H1 (cell line): ENCODE measurements around the gene DEPDC1. TPM values are rescaled to one million over a fixed set of nuclear protein-coding genes. Genes with fewer than 3 reads are reported as not detected.

Source experiments
- CTCF ChIA-PET: fragments of 300-600 bp; sonication (Branson Sonifier 250); formaldehyde crosslinking; loops from one replicate; lab custom pipeline; 2021; ENCODE audit not compliant: partially characterized antibody; lab: Charles Lee
- POLR2A ChIA-PET: fragments of 300-600 bp; sonication (Branson Sonifier 250); formaldehyde crosslinking; loops from one replicate; lab custom pipeline; 2021; ENCODE audit warnings: inconsistent platforms; ENCODE audit not compliant: partially characterized antibody; lab: Charles Lee
- DNase-seq, 2 experiments: peaks; one replicate each; pipeline versions ENCODE4 v3.0.0 to v3.0.0-alpha.2; 2010 to 2022; ENCODE audit warnings: low spot score in 2 of 2, low read depth in 1 of 2, mixed read lengths in 1 of 2
- FAIRE-seq: peaks from 2 replicates; lab custom pipeline; 2011; peaks lifted over from hg19 to GRCh38; lab: Jason Lieb, UNC
- H2AFZ ChIP-seq: 2 replicates; pipeline ENCODE4 v1.8.1; 2012; ENCODE audit warnings: low read length, inconsistent platforms
- H2AK5ac ChIP-seq: 2 replicates; pipeline ENCODE4 v1.6.1; 2013; ENCODE audit warnings: low read depth, low read length
- H2BK120ac ChIP-seq: replicated peaks from 2 replicates; pipeline ENCODE3; 2013; ENCODE audit warnings: low read depth, low read length, inconsistent platforms
- H2BK12ac ChIP-seq: 2 replicates; pipeline ENCODE4 v1.6.1; 2013; ENCODE audit warnings: low read depth, low read length
- H2BK15ac ChIP-seq: 2 replicates; pipeline ENCODE4 v1.6.1; 2013; ENCODE audit warnings: low read length
- H2BK20ac ChIP-seq: 2 replicates; pipeline ENCODE4 v1.6.1; 2013; ENCODE audit warnings: low read length
- H2BK5ac ChIP-seq: 2 replicates; pipeline ENCODE4 v1.6.1; 2013; ENCODE audit warnings: low read depth, low read length
- H3K14ac ChIP-seq: 2 replicates; pipeline ENCODE4 v1.6.1; 2013; ENCODE audit warnings: inconsistent platforms; ENCODE audit not compliant: insufficient read length
- H3K18ac ChIP-seq: 2 replicates; pipeline ENCODE4 v1.6.1; 2013; ENCODE audit warnings: low read length; ENCODE audit errors: extremely low read depth
- H3K23ac ChIP-seq: 2 replicates; pipeline ENCODE4 v1.6.1; 2013; ENCODE audit warnings: inconsistent platforms; ENCODE audit not compliant: insufficient read length
- H3K23me2 ChIP-seq: 2 replicates; pipeline ENCODE4 v1.6.1; 2013; ENCODE audit warnings: low read depth, low read length
- H3K27ac ChIP-seq: 2 replicates; pipeline ENCODE4 v1.6.1; 2011; ENCODE audit warnings: low read depth, low read length, inconsistent platforms
- H3K27me3 ChIP-seq, 4 experiments: replicated peaks in 1 of 4; 1 replicate in 1 of 4; 2 replicates in 3 of 4; pipeline versions ENCODE4 v1.6.1 to v1.8.1; 2011 to 2013; ENCODE audit warnings: low read length in 3 of 4, mild to moderate bottlenecking in 3 of 4, inconsistent platforms in 2 of 4, mixed read lengths in 2 of 4, moderate library complexity in 1 of 4; ENCODE audit not compliant: control insufficient read depth in 3 of 4, insufficient read depth in 3 of 4; ENCODE audit errors: extremely low read depth in 1 of 4
- H3K36me3 ChIP-seq, 4 experiments: 2 replicates each; pipeline versions ENCODE4 v1.6.1 to v1.8.1; 2011 to 2013; ENCODE audit warnings: mild to moderate bottlenecking in 4 of 4, low read length in 3 of 4, moderate library complexity in 2 of 4, control low read depth in 1 of 4, inconsistent platforms in 1 of 4; ENCODE audit not compliant: insufficient read depth in 4 of 4, control insufficient read depth in 2 of 4
- H3K4ac ChIP-seq: replicated peaks from 2 replicates; pipeline ENCODE3; 2013; ENCODE audit warnings: low read length, low read depth, mixed read lengths, inconsistent platforms; ENCODE audit not compliant: insufficient read length
- H3K4me1 ChIP-seq, 4 experiments: replicated peaks in 1 of 4; 1 replicate in 1 of 4; 2 replicates in 3 of 4; pipeline versions ENCODE4 v1.6.1 to v1.8.1; 2011 to 2013; ENCODE audit warnings: low read length in 3 of 4, inconsistent platforms in 2 of 4, mixed read lengths in 1 of 4; ENCODE audit not compliant: insufficient read depth in 4 of 4, control insufficient read depth in 3 of 4
- H3K4me2 ChIP-seq, 2 experiments: 2 replicates each; pipeline versions ENCODE4 v1.6.1 to v1.8.1; 2011 to 2013; ENCODE audit warnings: low read depth in 2 of 2, low read length in 2 of 2, control low read depth in 1 of 2, inconsistent platforms in 1 of 2, mild to moderate bottlenecking in 1 of 2; ENCODE audit not compliant: insufficient read depth in 1 of 2
- H3K4me3 ChIP-seq, 4 experiments: fragments of 200-600, 300-600 bp in 1 of 4; sonication (generic), shearing (Covaris generic), sonication (Bioruptor Twin) in 1 of 4; 2 replicates each; pipeline versions ENCODE4 v1.5.1 to v1.8.1; 2011 to 2016; ENCODE audit warnings: low read length in 4 of 4, low read depth in 3 of 4, control low read depth in 2 of 4, inconsistent platforms in 2 of 4, mild to moderate bottlenecking in 2 of 4, mixed read lengths in 1 of 4, moderate library complexity in 1 of 4; ENCODE audit not compliant: insufficient read depth in 2 of 4; ENCODE audit errors: extremely low read depth in 1 of 4
- H3K56ac ChIP-seq: replicated peaks from 2 replicates; pipeline ENCODE3; 2013; ENCODE audit warnings: low read depth, mild to moderate bottlenecking, mixed read lengths, low read length, inconsistent platforms; ENCODE audit not compliant: insufficient read length
- H3K79me1 ChIP-seq: 2 replicates; pipeline ENCODE4 v1.6.1; 2013; ENCODE audit warnings: low read depth, low read length, control low read depth
- H3K79me2 ChIP-seq, 2 experiments: 2 replicates each; pipeline versions ENCODE4 v1.6.1 to v1.8.1; 2012 to 2013; ENCODE audit warnings: low read length in 2 of 2, mild to moderate bottlenecking in 2 of 2, inconsistent platforms in 1 of 2; ENCODE audit not compliant: insufficient read depth in 2 of 2, control insufficient read depth in 1 of 2
- H3K9ac ChIP-seq, 4 experiments: replicated peaks in 1 of 4; 1 replicate in 1 of 4; 2 replicates in 3 of 4; pipeline versions ENCODE4 v1.6.1 to v1.8.1; 2011 to 2013; ENCODE audit warnings: low read depth in 3 of 4, low read length in 3 of 4, control low read depth in 2 of 4, mild to moderate bottlenecking in 2 of 4, moderate library complexity in 2 of 4, inconsistent platforms in 1 of 4; ENCODE audit errors: extremely low read depth in 1 of 4
- H3K9me3 ChIP-seq, 2 experiments: 2 replicates each; pipeline versions ENCODE4 v1.6.1 to v1.8.1; 2012 to 2013; ENCODE audit warnings: mild to moderate bottlenecking in 2 of 2, moderate library complexity in 2 of 2, control low read depth in 1 of 2, inconsistent platforms in 1 of 2, low read depth in 1 of 2, low read length in 1 of 2, mixed read lengths in 1 of 2; ENCODE audit not compliant: insufficient read depth in 2 of 2
- H4K20me1 ChIP-seq, 2 experiments: replicated peaks in 1 of 2; 2 replicates each; pipeline versions ENCODE3 to v1.8.1; 2011 to 2013; ENCODE audit warnings: inconsistent platforms in 2 of 2, low read length in 2 of 2, mild to moderate bottlenecking in 1 of 2; ENCODE audit not compliant: insufficient read depth in 2 of 2, control insufficient read depth in 1 of 2
- H4K5ac ChIP-seq: 2 replicates; pipeline ENCODE4 v1.6.1; 2013; ENCODE audit warnings: low read length, low read depth, mixed read lengths, inconsistent platforms; ENCODE audit not compliant: insufficient read length
- H4K8ac ChIP-seq: 2 replicates; pipeline ENCODE4 v1.8.0; 2013; ENCODE audit warnings: mild to moderate bottlenecking, moderate library complexity, low read length, inconsistent platforms; ENCODE audit not compliant: insufficient read depth; ENCODE audit errors: extremely low read depth
- H4K91ac ChIP-seq: replicated peaks from 2 replicates; pipeline ENCODE3; 2013; ENCODE audit warnings: low read length, mixed read lengths, inconsistent platforms; ENCODE audit not compliant: insufficient read length
- RNF2 ChIP-seq: fragments of 200-900, 300-1000 bp; sonication (generic); IDR thresholded peaks from 2 replicates; pipeline ENCODE4 v1.7.1; 2016; ENCODE audit warnings: borderline replicate concordance, low read depth, mild to moderate bottlenecking, antibody characterized with exemption, low read length; ENCODE audit not compliant: poor library complexity, severe bottlenecking; ENCODE audit errors: missing control alignments
- WGBS, 2 experiments: shearing (Covaris generic) in 1 of 2; methylation state at CpG; one replicate each; pipeline versions ENCODE4 v1.1.6 to v1.1.7; 2013 to 2015; ENCODE audit warnings: low lambda C conversion rate in 2 of 2, mixed read lengths in 2 of 2, inconsistent platforms in 1 of 2, low coverage in 1 of 2, missing lambda C conversion rate in 1 of 2; ENCODE audit not compliant: insufficient replicate concordance in 2 of 2, insufficient coverage in 1 of 2, insufficient read length in 1 of 2; ENCODE audit errors: extremely low coverage in 1 of 2, missing lambda C conversion rate in 1 of 2; 5-methylcytosine and 5-hydroxymethylcytosine counted together
- polyA plus RNA-seq, 7 experiments: library from polyadenylated mRNA; depleted of rRNA in 3 of 7; stranded (reverse) in 5 of 7; unstranded in 2 of 7; fragments of >200 nt in 5 of 7; fragments of 200-250 nt in 2 of 7; gene quantifications; 1 replicate in 5 of 7; 2 replicates in 1 of 7; 4 replicates in 1 of 7; pipeline versions ENCODE4 v1.2.1 to v1.2.3, GENCODE V29; 2011 to 2013; ENCODE audit warnings: missing spikeins in 2 of 7, mixed read lengths in 2 of 7
- total RNA-seq: library from RNA; stranded (reverse); fragmentation: NEBNext Ultra II Directional; extraction: Animal tissue kit (Norgen Biotek cat#: 25700); gene quantifications from 2 replicates; pipeline ENCODE4 v1.2.1, GENCODE V29; 2021

DEPDC1 gene
- total and polyA plus RNA-seq, 2 of the 8 experiments (the other 6 are each of a cell fraction or from before 2014, with no cell fraction given): 5.5 to 46.5 TPM

DNA sequence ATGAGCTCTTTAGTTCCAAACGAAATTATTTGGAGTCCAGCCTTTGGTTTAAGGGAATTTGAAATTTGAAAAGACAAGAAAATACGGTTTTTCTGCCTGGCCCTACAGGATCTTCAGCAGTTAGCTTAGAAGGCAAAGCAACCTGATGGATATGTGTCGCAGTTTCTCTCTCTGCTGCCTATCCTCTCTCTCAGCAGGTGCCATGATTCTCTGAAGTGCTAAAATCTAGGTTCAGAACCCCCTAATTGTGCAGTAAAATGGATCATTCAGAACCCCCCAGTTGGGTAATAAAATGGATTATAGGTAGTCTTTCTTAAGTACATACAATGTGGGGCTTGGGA lies 446 bp upstream of the DEPDC1 start:
- no peak overlapping the region for H4K8ac ChIP-seq
- H2AK5ac ChIP-seq: no peak overlapping the region
- peaks cover 0 to 3% (median 1%) of the 10 kb centered on the region in 4 experiments; a peak in 2 of 7 replicates for H3K4me1 ChIP-seq
- H3K56ac ChIP-seq: no peak overlapping the region
- no peaks in the 10 kb centered on the region for H3K27me3 ChIP-seq
- H2BK15ac ChIP-seq: no peak overlapping the region
- no peak overlapping the region for H4K5ac ChIP-seq
- H3K14ac ChIP-seq: no peak overlapping the region
- no peak overlapping the region for H3K23ac ChIP-seq
- CTCF ChIA-PET: interaction anchor here (1.1 kb wide), 1 partner anchor 381 kb away, joined by 3 read pairs; no protein-coding TSS in a partner anchor
- H3K27ac ChIP-seq: no peak overlapping the region
- H2BK12ac ChIP-seq: no peak overlapping the region; the same call in 1 of the 2 replicates
- H3K4me3 ChIP-seq: peak overlapping the region; percentile 33 to 98 (median 65); a peak in 7 of 8 replicates
- H3K4me2 ChIP-seq: peak overlapping the region; percentile 65 to 94
- H4K91ac ChIP-seq: no peak overlapping the region
- H4K20me1 ChIP-seq: no peaks in the 10 kb centered on the region
- H3K79me1 ChIP-seq: no peaks in the 10 kb centered on the region
- peak overlapping the region; percentile 76 for H2AFZ ChIP-seq
- H2BK120ac ChIP-seq: no peak overlapping the region
- H3K9me3 ChIP-seq: no peaks in the 10 kb centered on the region
- H3K36me3 ChIP-seq: peaks cover 0 to 18% (median 1%) of the 10 kb centered on the region in 4 experiments; a peak in 3 of 8 replicates
- H2BK20ac ChIP-seq: no peak overlapping the region
- POLR2A ChIA-PET: interaction anchor here (0.9 to 1.5 kb wide), 2 partner anchors 14 to 203 kb away, joined by 3 to 4 read pairs; no protein-coding TSS in a partner anchor
- H3K79me2 ChIP-seq: peaks cover 0 to 31% of the 10 kb centered on the region in 2 experiments; a peak in 3 of 4 replicates
- no peak for DNase-seq
- H3K18ac ChIP-seq: peak overlapping the region; percentile 19; the same call in 1 of the 2 replicates
- H3K23me2 ChIP-seq: peaks cover 4% of the 10 kb centered on the region
- TF ChIP-seq RNF2: no peak
- no peak for FAIRE-seq
- H3K4ac ChIP-seq: no peak overlapping the region
- WGBS, 2 experiments: 29% methylated on average over 3 of the region's 3 CpGs; no CpG with 5 or more reads in 1 of the 2 experiments
- H3K9ac ChIP-seq: peak overlapping the region in 1 of 4 experiments; percentile 49; a peak in 2 of 7 replicates
- no peak overlapping the region for H2BK5ac ChIP-seq
